Lower leg skin (tissue), 3 donors: ENCODE results near the gene MCCC2.

Experiments
- POLR2A ChIP-seq, 2 donors: fragments of 450-650 bp; IDR thresholded peaks; one replicate each; pipeline ENCODE4 v1.6.1; 2016 to 2017; ENCODE audit warnings: antibody characterized with exemption in 2 of 2, mild to moderate bottlenecking in 1 of 2, moderate library complexity in 1 of 2
- TF ChIP-seq, protein P1 (sequence below), 3 donors: fragments of 450-650 bp; IDR thresholded peaks; one replicate each; pipeline ENCODE4 v1.5.1; 2016; ENCODE audit warnings: antibody characterized with exemption in 3 of 3, mild to moderate bottlenecking in 3 of 3, moderate library complexity in 2 of 3

DNA sequence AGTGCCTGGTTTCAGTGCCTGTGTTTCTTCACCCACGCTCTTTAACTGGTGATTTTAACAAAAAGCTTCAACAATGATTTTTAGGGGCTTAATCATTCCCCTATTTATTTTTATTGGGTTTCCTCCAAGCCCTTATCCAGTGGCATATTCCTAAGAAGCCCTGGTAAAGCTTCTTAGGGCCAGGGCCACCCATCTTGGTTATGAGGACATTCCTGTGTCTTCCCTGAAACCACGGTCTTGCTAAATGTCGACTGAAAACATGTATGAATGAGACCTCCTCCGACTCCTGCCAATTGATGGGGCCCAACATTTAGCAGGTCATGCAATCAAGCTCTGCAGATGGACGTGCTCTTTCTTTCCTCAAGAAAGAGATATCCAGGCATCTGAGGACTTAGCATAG, 118.3 kb downstream of the MCCC2 start:
- TF ChIP-seq, protein P1, sequence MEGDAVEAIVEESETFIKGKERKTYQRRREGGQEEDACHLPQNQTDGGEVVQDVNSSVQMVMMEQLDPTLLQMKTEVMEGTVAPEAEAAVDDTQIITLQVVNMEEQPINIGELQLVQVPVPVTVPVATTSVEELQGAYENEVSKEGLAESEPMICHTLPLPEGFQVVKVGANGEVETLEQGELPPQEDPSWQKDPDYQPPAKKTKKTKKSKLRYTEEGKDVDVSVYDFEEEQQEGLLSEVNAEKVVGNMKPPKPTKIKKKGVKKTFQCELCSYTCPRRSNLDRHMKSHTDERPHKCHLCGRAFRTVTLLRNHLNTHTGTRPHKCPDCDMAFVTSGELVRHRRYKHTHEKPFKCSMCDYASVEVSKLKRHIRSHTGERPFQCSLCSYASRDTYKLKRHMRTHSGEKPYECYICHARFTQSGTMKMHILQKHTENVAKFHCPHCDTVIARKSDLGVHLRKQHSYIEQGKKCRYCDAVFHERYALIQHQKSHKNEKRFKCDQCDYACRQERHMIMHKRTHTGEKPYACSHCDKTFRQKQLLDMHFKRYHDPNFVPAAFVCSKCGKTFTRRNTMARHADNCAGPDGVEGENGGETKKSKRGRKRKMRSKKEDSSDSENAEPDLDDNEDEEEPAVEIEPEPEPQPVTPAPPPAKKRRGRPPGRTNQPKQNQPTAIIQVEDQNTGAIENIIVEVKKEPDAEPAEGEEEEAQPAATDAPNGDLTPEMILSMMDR (IDR thresholded peaks at IDR 0.05), result no peak
- no peak for TF ChIP-seq POLR2A (IDR thresholded peaks at IDR 0.05)
